HepG2 (cell line): Measurements from ENCODE around the gene ACAN. TPM values are rescaled to one million over a fixed set of nuclear protein-coding genes. Genes with fewer than 3 reads are reported as not detected.
A peak's percentile ranks its signal among the peaks of the same experiment; 100 is the strongest.

Source experiments
- ATAC-seq: fragments of 200-7000 bp; cut with Tn5 transposase; 3 replicates; pipeline ENCODE4 v1.9.1; 2020; ENCODE audit warnings: mild to moderate bottlenecking, moderate library complexity
- BruUV-seq: library from RNA; stranded (reverse); fragments of 400-500 nt; replicated peaks from 2 replicates; lab custom pipeline; 2021; lab: Mats Ljungman, UMichigan
- CTCF ChIA-PET: fragments of 300-600 bp; formaldehyde crosslinking; extraction: SDS; loops from one replicate; lab custom pipeline; 2021; ENCODE audit warnings: low total read pairs, inconsistent platforms, low intra/inter-chr PET ratio; lab: Yijun Ruan, JAX
- POLR2A ChIA-PET: fragments of 350-600 bp; sonication (Branson Sonifier 250); formaldehyde crosslinking; loops from one replicate; lab custom pipeline; 2020; ENCODE audit warnings: antibody characterized with exemption, inconsistent platforms; lab: Yijun Ruan, JAX
- DNase-seq: peaks from one replicate; pipeline ENCODE4 v3.0.0-alpha.2; 2015; ENCODE audit warnings: low spot score
- FAIRE-seq: peaks from 3 replicates; lab custom pipeline; 2011; peaks lifted over from hg19 to GRCh38; lab: Jason Lieb, UNC
- H2AFZ ChIP-seq: one replicate; pipeline ENCODE4 v1.6.1; 2011; ENCODE audit warnings: low read length, inconsistent platforms
- H3K27ac ChIP-seq: fragments of 300-600 bp; 3 replicates; pipeline ENCODE4 v1.8.0; 2011; ENCODE audit warnings: mixed run types, mild to moderate bottlenecking, mixed read lengths, low read length, inconsistent platforms; ENCODE audit not compliant: insufficient read depth; ENCODE audit errors: extremely low read length
- H3K27me3 ChIP-seq, 2 experiments: fragments of 200-600 bp in 1 of 2; 2 replicates in 1 of 2; 3 replicates in 1 of 2; pipeline versions ENCODE4 v1.6.0 to v1.8.0; 2011; ENCODE audit warnings: low read length in 2 of 2, mild to moderate bottlenecking in 2 of 2, moderate library complexity in 2 of 2, inconsistent platforms in 1 of 2; ENCODE audit not compliant: insufficient read depth in 2 of 2, control insufficient read depth in 1 of 2
- H3K36me3 ChIP-seq, 2 experiments: fragments of 200-600 bp in 1 of 2; replicated peaks in 1 of 2; 2 replicates in 1 of 2; 3 replicates in 1 of 2; pipeline versions ENCODE4 v1.5.1 to v1.8.0; 2011; ENCODE audit warnings: low read length in 2 of 2, inconsistent platforms in 1 of 2; ENCODE audit not compliant: insufficient read depth in 2 of 2, control insufficient read depth in 1 of 2
- H3K4me1 ChIP-seq: 2 replicates; pipeline ENCODE4 v1.5.1; 2012; ENCODE audit warnings: low read length, inconsistent platforms; ENCODE audit not compliant: insufficient read depth
- H3K4me2 ChIP-seq: 2 replicates; pipeline ENCODE4 v1.6.0; 2011; ENCODE audit warnings: low read depth, low read length, inconsistent platforms
- H3K4me3 ChIP-seq, 3 experiments: fragments of 200-600 bp in 1 of 3; sonication (generic), shearing (Covaris generic) in 1 of 3; replicated peaks in 1 of 3; 2 replicates each; pipeline ENCODE4 v1.5.1; 2011 to 2016; ENCODE audit warnings: low read length in 3 of 3, inconsistent platforms in 2 of 3, low read depth in 2 of 3, mild to moderate bottlenecking in 2 of 3, control low read depth in 1 of 3, mixed read lengths in 1 of 3; ENCODE audit not compliant: insufficient read depth in 1 of 3
- H3K79me2 ChIP-seq: one replicate; pipeline ENCODE4 v1.6.1; 2011; ENCODE audit warnings: low read length, inconsistent platforms; ENCODE audit not compliant: insufficient read depth
- H3K9ac ChIP-seq: 2 replicates; pipeline ENCODE4 v1.6.0; 2011; ENCODE audit warnings: mild to moderate bottlenecking, low read depth, low read length, inconsistent platforms; ENCODE audit not compliant: insufficient read depth
- H3K9me3 ChIP-seq: 2 replicates; pipeline ENCODE4 v1.5.1; 2012; ENCODE audit warnings: mild to moderate bottlenecking, low read length
- H4K20me1 ChIP-seq: 2 replicates; pipeline ENCODE4 v1.6.0; 2011; ENCODE audit warnings: inconsistent platforms, mild to moderate bottlenecking, low read length, moderate library complexity; ENCODE audit not compliant: insufficient read depth
- EZH2 ChIP-seq: conservative IDR thresholded peaks from 2 replicates; pipeline ENCODE4 v1.6.1; 2012; ENCODE audit warnings: mild to moderate bottlenecking, low read depth, low read length, moderate library complexity
- FOSL2 ChIP-seq: sonication (generic); formaldehyde crosslinking; IDR thresholded peaks from 2 replicates; pipeline ENCODE4 v1.4.0; 2020; ENCODE audit warnings: missing genetic modification reagents
- FOXA3 ChIP-seq: IDR thresholded peaks from 2 replicates; pipeline ENCODE4 v1.6.1; 2016; ENCODE audit warnings: missing genetic modification reagents, missing compliant biosample characterization
- HCFC1 ChIP-seq: fragments of 150-350 bp; IDR thresholded peaks from 2 replicates; pipeline ENCODE4 v1.6.1; 2014; ENCODE audit warnings: low read depth, low read length
- MIER3 ChIP-seq: IDR thresholded peaks from 2 replicates; pipeline ENCODE4 v1.6.1; 2016; ENCODE audit warnings: missing compliant biosample characterization, borderline replicate concordance
- NRL ChIP-seq: sonication (generic); formaldehyde crosslinking; IDR thresholded peaks from 2 replicates; pipeline ENCODE4 v1.5.0; 2020; ENCODE audit warnings: missing genetic modification reagents, mild to moderate bottlenecking, moderate library complexity, borderline replicate concordance
- RAD51 ChIP-seq: fragments of 450-650 bp; IDR thresholded peaks from 2 replicates; pipeline ENCODE4 v1.6.1; 2016; ENCODE audit warnings: borderline replicate concordance
- REPIN1 ChIP-seq: sonication (generic); formaldehyde crosslinking; IDR thresholded peaks from 2 replicates; pipeline ENCODE4 v1.8.0; 2022; ENCODE audit warnings: missing genetic modification reagents, low read depth, mild to moderate bottlenecking, borderline replicate concordance
- RFX5 ChIP-seq: IDR thresholded peaks from 2 replicates; pipeline ENCODE4 v1.6.1; 2011; ENCODE audit warnings: low read depth, low read length, improper control_type of control experiment
- ZBTB21 ChIP-seq: sonication (generic); formaldehyde crosslinking; IDR thresholded peaks from 2 replicates; pipeline ENCODE4 v1.4.0; 2020; ENCODE audit warnings: missing genetic modification reagents
- ZNF777 ChIP-seq: sonication (generic); formaldehyde crosslinking; IDR thresholded peaks from 2 replicates; pipeline ENCODE4 v1.4.0; 2020; ENCODE audit warnings: missing genetic modification reagents
- WGBS: methylation state at CpG from one replicate; pipeline ENCODE4 v1.1.6; 2017; ENCODE audit warnings: low lambda C conversion rate; 5-methylcytosine and 5-hydroxymethylcytosine counted together
- in situ Hi-C: cut with HindIII; loops from 2 replicates; pipeline ENCODE4 v1.10.0; 2017; ENCODE audit warnings: low pct_unique_long_range_greater_than_20kb; ENCODE audit not compliant: extremely low pct_ligation_motif_present
- intact Hi-C: fragments of 100-400 bp; cut with micrococcal nuclease; formaldehyde crosslinking; loops from one replicate; pipeline ENCODE4 v1.10.0; 2022; ENCODE audit not compliant: unreplicated experiment
- polyA plus RNA-seq, 8 experiments: library from polyadenylated mRNA; depleted of rRNA in 3 of 8; stranded (reverse) in 7 of 8; unstranded in 1 of 8; fragments of >200 nt; fragmentation: Illumina TruSeq in 4 of 8; extraction: Trizol in 4 of 8; gene quantifications; 2 replicates each; pipeline versions ENCODE4 v1.2.1 to v1.2.3, GENCODE V29; 2011 to 2016; ENCODE audit warnings: low read depth in 4 of 8, missing spikeins in 1 of 8, mixed read lengths in 1 of 8; ENCODE audit not compliant: insufficient read depth in 1 of 8
- total RNA-seq, 5 experiments: library from RNA; depleted of rRNA; stranded (reverse); fragments of >200 nt; fragmentation: Illumina TruSeq; extraction: Trizol; gene quantifications; 2 replicates each; pipeline ENCODE4 v1.2.3, GENCODE V29; 2016; ENCODE audit warnings: low read depth in 1 of 5
- TF ChIP-seq, protein P1 (sequence below): IDR thresholded peaks from 2 replicates; pipeline ENCODE4 v1.6.1; 2016; ENCODE audit warnings: mild to moderate bottlenecking
- TF ChIP-seq, protein P2 (sequence below): sonication (generic); formaldehyde crosslinking; IDR thresholded peaks from 2 replicates; pipeline ENCODE4 v1.4.0; 2020; ENCODE audit warnings: missing genetic modification reagents
- TF ChIP-seq, protein P3 (sequence below): sonication (generic); formaldehyde crosslinking; IDR thresholded peaks from 2 replicates; pipeline ENCODE4 v1.8.1; 2022; ENCODE audit warnings: low read depth, mild to moderate bottlenecking, missing genetic modification reagents
- TF ChIP-seq, protein P4 (sequence below): IDR thresholded peaks from 2 replicates; pipeline ENCODE4 v1.6.1; 2012; ENCODE audit warnings: low read depth, low read length, improper control_type of control experiment
- TF ChIP-seq, protein P5 (sequence below): IDR thresholded peaks from 2 replicates; pipeline ENCODE4 v1.6.1; 2016; ENCODE audit warnings: missing compliant biosample characterization, missing genetic modification reagents, borderline replicate concordance

The ACAN gene
- total and polyA plus RNA-seq, 2 of the 13 experiments (the other 11 are each of a cell fraction or from before 2014, with no cell fraction given), result not detected

DNA sequence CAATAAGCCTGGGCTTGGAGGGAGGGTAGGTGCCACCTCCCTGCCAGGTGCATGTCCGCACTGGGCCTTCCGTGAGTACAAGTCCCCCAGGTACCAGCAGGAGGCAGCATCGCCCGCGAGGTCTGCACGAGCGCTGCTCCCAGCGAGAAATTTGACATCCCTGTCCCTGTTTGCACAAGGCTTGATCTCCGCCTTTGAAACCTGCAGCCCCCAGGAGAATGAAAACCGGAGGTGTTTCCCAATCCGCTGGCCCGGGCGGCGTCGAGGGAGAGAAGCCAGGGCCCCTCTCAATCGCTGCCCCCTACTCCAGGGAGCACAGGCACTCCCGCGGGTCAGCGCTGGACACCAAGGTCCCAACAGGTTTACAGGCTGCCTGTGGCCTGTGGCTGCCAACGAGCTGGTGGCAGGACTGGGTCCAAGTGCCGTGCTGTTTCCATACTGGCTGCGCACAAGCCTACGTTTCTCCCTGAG is 91.1 kb downstream of the ACAN start:
- Histone ChIP-seq H3K4me3 (peak overlapping the region in 2 of 3 experiments; percentile 25 to 48; a peak in 2 of 6 replicates), H3K27me3 (peaks cover 6 to 26% of the 10 kb centered on the region in 2 experiments), H3K4me2 (peak overlapping the region; percentile 65), H3K27ac (no peak overlapping the region), H3K79me2 (no peaks in the 10 kb centered on the region), H3K9me3 (no peaks in the 10 kb centered on the region), H3K4me1 (peaks cover 36% of the 10 kb centered on the region), H3K9ac (no peak overlapping the region), H3K36me3 (no peaks in the 10 kb centered on the region), H4K20me1 (no peaks in the 10 kb centered on the region), H2AFZ (no peak overlapping the region)
- DNase-seq, result peak; percentile 49
- WGBS, result 2% methylated on average over 10 of the region's 23 CpGs
- no TSS peak for BruUV-seq
- peak; percentile 12 for FAIRE-seq
- in situ Hi-C loops, result no loop called here
- intact Hi-C loops, result loop anchor here (1.0 to 10.0 kb wide), 2 partner anchors 123 to 280 kb away; no protein-coding TSS in a partner anchor
- ATAC-seq, result peak; percentile 75
- ChIA-PET POLR2A (no interaction called here), CTCF (interaction anchor here (1.3 kb wide), 2 partner anchors 11 to 124 kb away, joined by 4 to 8 read pairs; no protein-coding TSS in a partner anchor)
- TF ChIP-seq ZNF777 (CRISPR knock-in tag) (peak; percentile 65), EZH2 (no peak), RFX5 (no peak), ZBTB21 (CRISPR knock-in tag) (no peak), MIER3 (CRISPR knock-in tag) (no peak), RAD51 (no peak), FOXA3 (CRISPR knock-in tag) (0 out of 2 replicates have a peak, but pooled peaks have one; percentile 17), REPIN1 (CRISPR knock-in tag) (peak; percentile 70; the same call in 1 of the 2 replicates), FOSL2 (CRISPR knock-in tag) (no peak), NRL (no peak; the same call in 1 of the 2 replicates), HCFC1 (no peak)
- TF ChIP-seq, protein P1, sequence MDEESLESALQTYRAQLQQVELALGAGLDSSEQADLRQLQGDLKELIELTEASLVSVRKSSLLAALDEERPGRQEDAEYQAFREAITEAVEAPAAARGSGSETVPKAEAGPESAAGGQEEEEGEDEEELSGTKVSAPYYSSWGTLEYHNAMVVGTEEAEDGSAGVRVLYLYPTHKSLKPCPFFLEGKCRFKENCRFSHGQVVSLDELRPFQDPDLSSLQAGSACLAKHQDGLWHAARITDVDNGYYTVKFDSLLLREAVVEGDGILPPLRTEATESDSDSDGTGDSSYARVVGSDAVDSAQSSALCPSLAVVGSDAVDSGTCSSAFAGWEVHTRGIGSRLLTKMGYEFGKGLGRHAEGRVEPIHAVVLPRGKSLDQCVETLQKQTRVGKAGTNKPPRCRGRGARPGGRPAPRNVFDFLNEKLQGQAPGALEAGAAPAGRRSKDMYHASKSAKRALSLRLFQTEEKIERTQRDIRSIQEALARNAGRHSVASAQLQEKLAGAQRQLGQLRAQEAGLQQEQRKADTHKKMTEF (CRISPR knock-in tag), result no peak
- TF ChIP-seq, protein P2, sequence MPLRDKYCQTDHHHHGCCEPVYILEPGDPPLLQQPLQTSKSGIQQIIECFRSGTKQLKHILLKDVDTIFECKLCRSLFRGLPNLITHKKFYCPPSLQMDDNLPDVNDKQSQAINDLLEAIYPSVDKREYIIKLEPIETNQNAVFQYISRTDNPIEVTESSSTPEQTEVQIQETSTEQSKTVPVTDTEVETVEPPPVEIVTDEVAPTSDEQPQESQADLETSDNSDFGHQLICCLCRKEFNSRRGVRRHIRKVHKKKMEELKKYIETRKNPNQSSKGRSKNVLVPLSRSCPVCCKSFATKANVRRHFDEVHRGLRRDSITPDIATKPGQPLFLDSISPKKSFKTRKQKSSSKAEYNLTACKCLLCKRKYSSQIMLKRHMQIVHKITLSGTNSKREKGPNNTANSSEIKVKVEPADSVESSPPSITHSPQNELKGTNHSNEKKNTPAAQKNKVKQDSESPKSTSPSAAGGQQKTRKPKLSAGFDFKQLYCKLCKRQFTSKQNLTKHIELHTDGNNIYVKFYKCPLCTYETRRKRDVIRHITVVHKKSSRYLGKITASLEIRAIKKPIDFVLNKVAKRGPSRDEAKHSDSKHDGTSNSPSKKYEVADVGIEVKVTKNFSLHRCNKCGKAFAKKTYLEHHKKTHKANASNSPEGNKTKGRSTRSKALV, result 0 out of 2 replicates have a peak, but pooled peaks have one; percentile 42
- TF ChIP-seq, protein P3, sequence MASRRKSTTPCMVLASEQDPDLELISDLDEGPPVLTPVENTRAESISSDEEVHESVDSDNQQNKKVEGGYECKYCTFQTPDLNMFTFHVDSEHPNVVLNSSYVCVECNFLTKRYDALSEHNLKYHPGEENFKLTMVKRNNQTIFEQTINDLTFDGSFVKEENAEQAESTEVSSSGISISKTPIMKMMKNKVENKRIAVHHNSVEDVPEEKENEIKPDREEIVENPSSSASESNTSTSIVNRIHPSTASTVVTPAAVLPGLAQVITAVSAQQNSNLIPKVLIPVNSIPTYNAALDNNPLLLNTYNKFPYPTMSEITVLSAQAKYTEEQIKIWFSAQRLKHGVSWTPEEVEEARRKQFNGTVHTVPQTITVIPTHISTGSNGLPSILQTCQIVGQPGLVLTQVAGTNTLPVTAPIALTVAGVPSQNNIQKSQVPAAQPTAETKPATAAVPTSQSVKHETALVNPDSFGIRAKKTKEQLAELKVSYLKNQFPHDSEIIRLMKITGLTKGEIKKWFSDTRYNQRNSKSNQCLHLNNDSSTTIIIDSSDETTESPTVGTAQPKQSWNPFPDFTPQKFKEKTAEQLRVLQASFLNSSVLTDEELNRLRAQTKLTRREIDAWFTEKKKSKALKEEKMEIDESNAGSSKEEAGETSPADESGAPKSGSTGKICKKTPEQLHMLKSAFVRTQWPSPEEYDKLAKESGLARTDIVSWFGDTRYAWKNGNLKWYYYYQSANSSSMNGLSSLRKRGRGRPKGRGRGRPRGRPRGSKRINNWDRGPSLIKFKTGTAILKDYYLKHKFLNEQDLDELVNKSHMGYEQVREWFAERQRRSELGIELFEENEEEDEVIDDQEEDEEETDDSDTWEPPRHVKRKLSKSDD, result no peak
- TF ChIP-seq, protein P4, sequence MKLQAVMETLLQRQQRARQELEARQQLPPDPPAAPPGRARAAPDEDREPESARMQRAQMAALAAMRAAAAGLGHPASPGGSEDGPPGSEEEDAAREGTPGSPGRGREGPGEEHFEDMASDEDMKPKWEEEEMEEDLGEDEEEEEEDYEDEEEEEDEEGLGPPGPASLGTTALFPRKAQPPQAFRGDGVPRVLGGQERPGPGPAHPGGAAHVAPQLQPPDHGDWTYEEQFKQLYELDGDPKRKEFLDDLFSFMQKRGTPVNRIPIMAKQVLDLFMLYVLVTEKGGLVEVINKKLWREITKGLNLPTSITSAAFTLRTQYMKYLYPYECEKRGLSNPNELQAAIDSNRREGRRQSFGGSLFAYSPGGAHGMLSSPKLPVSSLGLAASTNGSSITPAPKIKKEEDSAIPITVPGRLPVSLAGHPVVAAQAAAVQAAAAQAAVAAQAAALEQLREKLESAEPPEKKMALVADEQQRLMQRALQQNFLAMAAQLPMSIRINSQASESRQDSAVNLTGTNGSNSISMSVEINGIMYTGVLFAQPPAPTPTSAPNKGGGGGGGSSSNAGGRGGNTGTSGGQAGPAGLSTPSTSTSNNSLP, result no peak
- TF ChIP-seq, protein P5, sequence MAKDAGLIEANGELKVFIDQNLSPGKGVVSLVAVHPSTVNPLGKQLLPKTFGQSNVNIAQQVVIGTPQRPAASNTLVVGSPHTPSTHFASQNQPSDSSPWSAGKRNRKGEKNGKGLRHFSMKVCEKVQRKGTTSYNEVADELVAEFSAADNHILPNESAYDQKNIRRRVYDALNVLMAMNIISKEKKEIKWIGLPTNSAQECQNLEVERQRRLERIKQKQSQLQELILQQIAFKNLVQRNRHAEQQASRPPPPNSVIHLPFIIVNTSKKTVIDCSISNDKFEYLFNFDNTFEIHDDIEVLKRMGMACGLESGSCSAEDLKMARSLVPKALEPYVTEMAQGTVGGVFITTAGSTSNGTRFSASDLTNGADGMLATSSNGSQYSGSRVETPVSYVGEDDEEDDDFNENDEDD (CRISPR knock-in tag), result no peak; the same call in 1 of the 2 replicates
